Measurements from ENCODE around the gene ANTXR1.

Gene ANTXR1

DNA sequence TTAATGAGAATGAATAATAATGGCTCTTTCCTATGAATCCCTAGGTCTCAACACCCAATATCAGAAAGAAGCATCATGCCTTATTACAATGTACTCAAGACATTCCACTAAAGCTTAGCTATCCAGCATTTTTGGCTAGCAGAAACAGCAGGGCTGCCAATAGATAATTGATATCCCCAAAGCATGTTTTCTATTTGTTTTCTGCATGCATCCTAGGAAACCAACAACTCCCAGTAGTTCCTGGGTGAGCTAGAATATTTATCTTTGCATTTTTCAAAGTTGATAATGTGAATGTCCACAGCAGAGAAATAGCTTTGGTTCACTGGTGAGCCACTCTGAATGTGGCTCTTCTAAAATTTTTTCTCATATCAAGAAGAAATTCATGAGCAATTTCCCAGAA is 5.8 kb upstream of the ANTXR1 start:
- intact Hi-C loops (cut with DNase I; ENCODE audit: low total_unique reads), result no loop called here
- no peak for TF ChIP-seq CTCF (IDR thresholded peaks at IDR 0.05)
- no peak for DNase-seq
- no peak overlapping the region for H3K27ac ChIP-seq
- no peaks in the 10 kb centered on the region for H3K9me3 ChIP-seq
- H3K4me3 ChIP-seq, result no peak overlapping the region
- peaks cover 0 to 4% (median 0%) of the 10 kb centered on the region in 4 donors for H3K4me1 ChIP-seq
- H3K27me3 ChIP-seq, result no peaks in the 10 kb centered on the region
- H3K36me3 ChIP-seq, result no peaks in the 10 kb centered on the region

- H3K27me3 ChIP-seq, result no peaks in the 10 kb centered on the region
- intact Hi-C loops (cut with DNase I; ENCODE audit: low total_unique reads), result no loop called here
- no peaks in the 10 kb centered on the region for H3K9me3 ChIP-seq
- H3K4me3 ChIP-seq, result no peak overlapping the region
- no peak for TF ChIP-seq CTCF (IDR thresholded peaks at IDR 0.05)
- DNase-seq, result no peak
- peaks cover 0 to 4% (median under 1%) of the 10 kb centered on the region in 4 donors for H3K4me1 ChIP-seq
- no peak overlapping the region for H3K27ac ChIP-seq
- H3K36me3 ChIP-seq, result no peaks in the 10 kb centered on the region
Measured at GRCh38 chr2:69007603-69008002, 5.4 kb upstream of the ANTXR1 start.

GRCh38 chr2:69010437-69011194 is 2.4 kb upstream of the ANTXR1 start:
- no peak for DNase-seq

GRCh38 chr2:69011611-69012157 is 1.3 kb upstream of the ANTXR1 start:
- H3K9me3 ChIP-seq, result no peaks in the 10 kb centered on the region
- H3K4me1 ChIP-seq, result peaks cover 0 to 29% (median 11%) of the 10 kb centered on the region in 4 donors
- peak overlapping the region in 1 of 2 donors; percentile 91 for H3K27ac ChIP-seq
- no peak overlapping the region for H3K4me3 ChIP-seq
- no peak for TF ChIP-seq CTCF (IDR thresholded peaks at IDR 0.05)
- no peaks in the 10 kb centered on the region for H3K27me3 ChIP-seq
- intact Hi-C loops (cut with DNase I; ENCODE audit: low total_unique reads), result loop anchor here (2.0 to 10.0 kb wide), 3 partner anchors 93 to 496 kb away; no protein-coding TSS in a partner anchor
- no peak for DNase-seq
- H3K36me3 ChIP-seq, result no peaks in the 10 kb centered on the region

More at GRCh38 chr2:69010437-69011194, 2.4 kb upstream of the ANTXR1 start:
- H3K9me3 ChIP-seq, result no peaks in the 10 kb centered on the region
- H3K36me3 ChIP-seq, result no peaks in the 10 kb centered on the region
- H3K27me3 ChIP-seq, result no peaks in the 10 kb centered on the region
- no peak overlapping the region for H3K4me3 ChIP-seq
- H3K27ac ChIP-seq, result no peak overlapping the region
- TF ChIP-seq CTCF (IDR thresholded peaks at IDR 0.05), result no peak
- H3K4me1 ChIP-seq, result peaks cover 0 to 18% (median 8%) of the 10 kb centered on the region in 4 donors
- intact Hi-C loops (cut with DNase I; ENCODE audit: low total_unique reads), result loop anchor here (5.0 to 10.0 kb wide), 2 partner anchors 94 to 497 kb away; no protein-coding TSS in a partner anchor

DNA sequence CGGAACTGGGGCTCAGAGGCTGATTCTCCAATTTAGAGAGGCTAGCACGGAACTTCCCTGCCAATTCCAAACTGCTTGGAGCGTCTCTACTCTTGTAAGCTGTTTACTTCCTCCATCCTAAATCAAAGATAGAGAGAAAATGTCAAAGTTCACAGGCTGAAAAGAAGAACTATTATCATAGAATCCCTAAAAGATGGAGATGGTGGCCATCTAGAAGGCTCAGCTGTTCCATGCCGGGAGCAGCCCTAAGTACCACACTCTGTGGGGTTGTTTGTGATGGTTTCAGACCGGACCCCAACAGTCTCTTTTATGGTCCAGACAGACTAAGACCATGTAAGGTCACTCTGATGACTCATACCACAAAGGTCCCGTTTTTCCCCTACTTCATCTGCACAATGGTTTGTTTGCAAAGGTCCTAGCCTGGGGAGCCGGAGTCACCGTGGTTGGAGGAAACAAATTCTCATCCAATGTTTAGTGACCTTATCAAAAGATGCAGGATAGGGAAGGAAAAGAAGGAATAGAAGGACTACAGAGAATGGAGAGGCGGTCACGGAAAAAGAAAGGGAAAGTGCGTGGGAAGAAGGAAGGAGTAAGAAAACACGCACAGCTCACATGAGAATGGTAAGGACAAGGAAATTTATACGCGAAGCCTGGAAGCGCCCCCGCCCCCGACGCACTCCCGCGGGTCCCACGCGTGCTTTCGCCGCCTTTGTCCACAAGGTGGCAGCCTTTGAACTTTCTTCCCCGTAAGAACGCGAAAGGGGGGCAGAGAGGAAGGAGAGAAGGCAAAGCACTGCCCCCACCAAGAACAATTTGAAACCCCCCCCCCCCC is 453 bp upstream of the ANTXR1 start:
- DNase-seq, result peak; percentile 70 to 86
- peak; percentile 75 to 87 for TF ChIP-seq CTCF (IDR thresholded peaks at IDR 0.05)
- Histone ChIP-seq H3K9me3 (no peaks in the 10 kb centered on the region), H3K4me3 (peak overlapping the region; percentile 78 to 90), H3K27me3 (no peaks in the 10 kb centered on the region), H3K4me1 (peaks cover 0 to 34% (median 16%) of the 10 kb centered on the region in 4 donors), H3K27ac (peak overlapping the region; percentile 82 to 91), H3K36me3 (no peaks in the 10 kb centered on the region)
- intact Hi-C loops (cut with DNase I; ENCODE audit: low total_unique reads), result loop anchor here (2.0 to 10.0 kb wide), 3 partner anchors 92 to 495 kb away; no protein-coding TSS in a partner anchor
